Stimulated activated naive CD4-positive, alpha-beta T cell (primary cell): ENCODE data around the gene CAMK2N2.

Experiments used
- DNase-seq, 6 experiments: peaks; one replicate each; lab custom pipeline; 2025; lab: John Stamatoyannopoulos, UW

CAMK2N2 gene

GRCh38 chr3:184240384-184241140 is 20.8 kb downstream of the CAMK2N2 start:
- DNase-seq, result peak in 1 of 6 experiments; percentile 6

DNA sequence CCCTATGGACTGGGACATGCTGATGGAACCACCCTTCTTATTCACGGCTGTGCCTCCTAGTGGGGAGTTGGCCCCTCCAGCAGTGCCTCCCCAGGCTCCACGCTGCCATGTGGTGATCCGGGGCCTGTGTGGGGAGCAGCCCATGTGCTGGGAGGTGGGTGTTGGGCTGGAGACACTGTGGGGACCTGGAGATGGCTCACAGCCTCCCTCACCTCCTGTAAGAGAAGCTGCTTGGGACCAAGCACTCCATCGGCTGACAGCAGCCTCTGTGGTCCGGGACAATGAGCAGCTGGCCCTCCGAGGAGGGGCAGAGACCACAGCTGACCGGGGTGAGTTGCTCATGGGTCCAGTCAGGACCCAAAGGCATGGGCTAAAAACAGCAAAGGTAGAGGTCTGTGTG is 21.6 kb downstream of the CAMK2N2 start:
- DNase-seq, result no peak

- DNase-seq, result no peak
Measured at GRCh38 chr3:184239221-184239620, 22.1 kb downstream of the CAMK2N2 start.

DNA sequence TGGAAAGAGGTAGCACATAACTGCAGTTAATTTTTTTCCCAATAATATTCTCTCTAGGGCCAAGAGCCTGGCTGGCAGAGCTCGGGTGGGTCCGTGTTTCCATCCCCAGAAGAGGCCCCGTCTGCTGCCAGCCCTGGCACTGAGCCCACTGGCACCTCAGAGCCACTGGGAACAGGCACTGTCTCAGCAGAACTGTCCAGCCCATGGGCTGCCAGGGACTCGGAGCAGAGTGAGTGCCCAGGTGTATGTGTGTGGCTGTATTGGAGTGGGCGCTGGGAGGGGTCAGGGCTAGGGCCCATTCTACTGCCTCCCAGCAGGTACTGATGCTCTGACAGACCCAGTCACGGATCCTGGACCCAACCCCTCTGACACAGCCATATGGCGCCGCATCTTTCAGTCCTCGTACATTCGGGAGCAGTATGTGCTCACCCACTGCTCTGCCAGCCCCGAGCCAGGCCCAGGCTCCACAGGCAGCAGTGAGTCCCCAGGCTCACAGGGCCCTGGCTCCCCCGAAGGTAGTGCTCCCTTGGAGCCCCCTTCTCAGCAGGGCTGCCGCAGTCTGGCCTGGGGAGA is 23.0 kb downstream of the CAMK2N2 start:
- no peak for DNase-seq

GRCh38 chr3:184237807-184238206 is 23.5 kb downstream of the CAMK2N2 start:
- no peak for DNase-seq

GRCh38 chr3:184237211-184237610 is 24.1 kb downstream of the CAMK2N2 start:
- no peak for DNase-seq

DNA sequence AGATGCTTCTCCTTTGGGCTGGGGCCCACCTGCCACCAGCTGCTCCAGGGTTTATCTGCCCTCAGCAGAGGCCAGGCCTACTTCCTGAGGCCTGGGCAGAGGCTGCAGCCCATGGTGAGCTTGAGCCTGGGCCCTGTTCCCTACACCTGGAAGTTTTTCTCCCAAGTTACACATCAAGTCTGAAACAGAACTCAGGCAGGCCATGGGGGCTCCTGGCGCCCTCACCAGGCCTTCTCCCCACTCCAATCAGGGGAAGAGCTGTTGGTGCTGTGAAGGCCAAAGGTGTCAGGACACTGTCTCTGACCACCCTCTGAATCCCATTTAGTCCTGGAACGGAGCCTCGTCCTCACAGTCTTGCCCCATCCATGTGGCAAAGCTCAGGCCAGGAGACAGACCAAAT is 24.7 kb downstream of the CAMK2N2 start:
- no peak for DNase-seq

- no peak for DNase-seq
Measured at GRCh38 chr3:184236033-184236410, 25.3 kb downstream of the CAMK2N2 start.

DNA sequence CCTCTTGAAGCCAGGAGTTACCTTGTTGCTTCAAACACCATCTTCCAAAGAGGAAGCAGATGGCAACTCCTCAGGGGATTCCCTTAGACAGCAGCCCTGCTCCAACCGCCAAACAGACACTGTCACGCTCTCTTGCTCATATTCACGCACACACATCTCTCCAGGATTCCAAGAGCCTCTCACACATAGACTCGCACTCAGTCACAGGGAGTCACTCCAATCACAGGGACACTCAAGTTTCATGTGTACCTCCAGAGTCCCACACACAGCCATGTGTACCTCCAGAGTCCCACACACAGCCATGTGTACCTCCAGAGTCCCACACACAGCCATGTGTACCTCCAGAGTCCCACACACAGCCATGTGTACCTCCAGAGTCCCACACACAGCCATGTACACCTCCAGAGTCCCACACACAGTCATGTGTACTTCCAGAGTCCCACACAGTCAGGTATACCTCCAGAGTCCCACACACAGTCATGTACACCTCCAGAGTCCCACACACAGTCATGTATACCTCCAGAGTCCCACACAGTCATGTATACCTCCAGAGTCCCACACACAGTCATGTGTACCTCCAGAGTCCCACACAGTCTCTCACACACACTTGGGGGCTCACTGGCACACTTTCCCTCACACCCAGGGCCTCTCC is 25.8 kb downstream of the CAMK2N2 start:
- DNase-seq, result no peak

DNA sequence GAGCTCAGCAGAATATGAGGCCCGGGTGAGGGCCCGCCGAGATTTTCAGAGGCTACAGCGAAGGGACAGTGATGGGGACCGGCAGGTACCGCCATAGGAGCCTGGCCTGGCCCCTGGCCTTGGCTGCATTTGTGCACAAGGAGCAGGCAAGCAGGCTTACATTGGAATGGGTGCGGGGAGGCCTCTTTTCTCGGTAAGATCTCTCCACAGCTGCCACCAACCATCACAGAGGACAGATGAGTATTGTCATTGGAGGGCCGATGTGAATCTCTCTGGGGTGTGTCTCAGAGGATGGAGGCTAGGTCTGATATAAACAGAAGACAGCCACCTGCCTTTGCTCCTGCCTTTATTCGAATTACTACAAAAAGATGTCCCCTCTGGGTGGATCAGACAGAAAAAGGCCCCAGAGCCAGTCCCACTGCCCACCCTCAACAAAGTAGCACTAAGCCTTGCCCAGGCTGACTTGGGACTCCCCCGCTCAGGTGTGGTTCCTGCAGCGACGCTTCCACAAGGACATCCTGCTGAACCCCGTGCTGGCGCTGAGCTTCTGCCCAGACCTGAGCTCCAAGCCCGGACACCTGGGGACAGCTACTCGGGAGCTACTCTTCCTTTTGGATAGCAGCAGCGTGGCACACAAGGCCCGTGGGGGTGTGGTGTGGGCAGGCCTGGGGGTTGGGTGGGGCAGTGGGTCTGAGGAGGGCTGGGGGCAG is 26.5 kb downstream of the CAMK2N2 start:
- DNase-seq, result no peak

DNA sequence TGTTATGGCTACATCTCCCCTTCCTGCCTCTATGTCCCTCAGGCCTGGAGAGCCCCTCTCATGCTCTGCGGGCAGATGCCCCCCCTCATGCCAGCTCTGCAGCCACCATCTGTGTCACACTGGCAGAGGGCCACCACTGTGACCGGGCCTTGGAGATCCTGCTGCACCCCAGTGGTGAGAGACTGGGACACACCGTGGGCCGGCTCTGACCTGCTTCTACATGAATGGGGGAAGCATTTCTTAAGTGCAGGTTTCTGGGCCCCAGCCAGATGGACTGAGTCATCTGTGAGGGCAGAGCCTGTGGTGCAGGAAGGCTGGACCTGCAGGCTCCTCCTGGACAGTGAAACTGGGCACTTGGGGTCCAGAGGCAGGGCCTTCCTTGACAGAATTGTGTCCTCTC is 27.1 kb downstream of the CAMK2N2 start:
- no peak for DNase-seq

- no peak for DNase-seq
Measured at GRCh38 chr3:184233127-184233843, 28.1 kb downstream of the CAMK2N2 start.

GRCh38 chr3:184231671-184232070 is 29.7 kb downstream of the CAMK2N2 start:
- DNase-seq, result no peak

- no peak for DNase-seq
Measured at GRCh38 chr3:184230603-184231528, 30.5 kb downstream of the CAMK2N2 start.

DNA sequence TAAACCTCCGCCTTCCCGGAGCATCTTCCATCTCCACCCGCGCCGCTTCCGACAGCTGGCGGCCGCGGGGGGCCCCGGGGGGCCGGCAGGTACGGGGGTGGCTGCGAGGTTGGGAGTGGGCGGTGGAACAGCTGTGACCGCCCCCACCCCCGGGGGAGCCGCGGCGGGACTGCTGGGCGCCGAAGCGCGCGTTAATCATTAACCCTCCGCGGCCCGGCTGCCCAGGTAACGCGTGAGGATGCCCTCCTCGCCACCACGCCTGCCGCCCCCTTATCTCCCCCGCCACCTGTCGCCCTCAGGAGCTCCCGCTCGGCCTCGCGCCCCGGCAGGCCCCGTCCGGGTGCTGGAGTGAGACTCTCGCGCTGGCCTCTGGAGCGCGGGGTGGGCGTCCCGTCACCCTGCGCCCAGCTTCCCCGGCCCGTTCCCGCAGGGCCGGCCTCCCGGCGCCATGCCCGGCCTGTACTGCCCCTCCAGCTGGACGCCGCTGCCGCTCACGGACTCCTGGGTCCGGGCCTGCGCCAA is 31.2 kb downstream of the CAMK2N2 start:
- peak in 1 of 6 experiments; percentile 25 for DNase-seq

- DNase-seq, result peak; percentile 23 to 62 (median 59)
Measured at GRCh38 chr3:184229394-184230080, 31.8 kb downstream of the CAMK2N2 start, which contains the start of gene VWA5B2. VWA5B2 (plus strand) TSS chr3:184229585; CDS start chr3:184230529, 944 bp downstream.

DNA sequence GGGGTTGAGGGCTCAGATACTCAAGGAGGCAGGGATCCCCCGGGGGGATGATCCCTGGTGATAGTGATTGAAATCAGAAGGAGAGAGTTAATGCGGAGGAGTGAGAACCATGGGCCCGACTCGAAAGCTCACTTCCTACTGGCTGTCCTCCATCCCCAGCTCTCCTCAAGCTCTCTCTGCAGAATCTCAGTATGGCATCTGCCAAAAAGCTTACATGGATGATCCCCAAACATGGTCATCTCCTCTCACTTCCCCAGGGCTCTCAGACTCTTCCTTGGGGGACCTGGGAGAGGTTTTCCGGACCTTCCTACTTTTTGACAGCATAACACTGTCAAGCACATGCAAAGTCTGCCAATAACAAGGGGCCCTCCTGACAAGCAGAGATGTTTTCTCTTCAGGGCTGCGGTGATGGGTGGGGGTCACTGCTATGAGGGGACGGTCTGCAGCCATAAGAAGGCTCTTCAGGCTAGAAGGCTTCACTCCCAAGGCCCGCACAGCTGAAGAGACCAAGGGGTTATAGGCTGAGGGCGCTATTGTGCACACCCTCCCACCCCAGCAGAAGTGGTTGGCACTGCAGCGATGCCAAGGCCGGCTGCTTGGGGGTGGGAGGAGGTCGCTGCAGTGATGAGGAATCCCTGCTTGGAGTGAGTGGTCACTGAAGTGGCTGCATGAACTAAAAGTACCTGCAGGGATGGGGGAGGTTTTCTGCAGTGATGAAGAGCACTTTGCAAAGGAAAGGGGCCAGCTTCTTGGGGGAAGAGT is 32.8 kb downstream of the CAMK2N2 start:
- DNase-seq, result no peak

DNA sequence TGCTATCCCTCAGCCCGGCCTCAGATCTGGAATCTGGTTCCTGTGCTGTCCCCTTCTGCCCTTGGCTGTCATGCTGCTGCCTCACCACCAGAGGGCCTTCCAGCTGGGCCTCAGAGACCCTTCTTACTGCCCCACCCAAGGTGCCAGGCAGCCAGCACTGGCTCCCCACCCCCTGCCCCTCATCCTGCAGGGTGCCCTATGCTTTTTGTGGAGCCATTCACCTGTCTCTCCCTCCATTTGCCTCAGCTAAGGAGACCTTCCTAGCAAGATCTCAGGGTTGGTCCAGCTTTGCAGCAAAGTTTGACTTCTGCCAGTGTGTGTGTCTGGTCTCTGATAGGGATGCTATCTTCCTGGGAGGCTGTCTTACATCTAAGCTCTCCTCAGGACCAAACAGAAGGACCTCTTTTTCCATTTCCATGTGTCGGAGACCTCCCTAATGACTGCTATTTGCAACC is 33.8 kb downstream of the CAMK2N2 start:
- peak in 5 of 6 experiments; percentile 17 to 58 (median 32) for DNase-seq

- no peak for DNase-seq
Measured at GRCh38 chr3:184223946-184224345, 37.4 kb downstream of the CAMK2N2 start.
